ENCODE measurements around the gene SLC38A5. TPM values are rescaled to one million over a fixed set of nuclear protein-coding genes. Genes with fewer than 3 reads are reported as not detected.
"Not testable (repeated sequence)": the region's sequence is repeated elsewhere in the genome, so short reads cannot be mapped to it uniquely, and the experiment has no call there.

SLC38A5 gene
- total RNA-seq, 1 donor from 2014 or later = 4.6 TPM

DNA sequence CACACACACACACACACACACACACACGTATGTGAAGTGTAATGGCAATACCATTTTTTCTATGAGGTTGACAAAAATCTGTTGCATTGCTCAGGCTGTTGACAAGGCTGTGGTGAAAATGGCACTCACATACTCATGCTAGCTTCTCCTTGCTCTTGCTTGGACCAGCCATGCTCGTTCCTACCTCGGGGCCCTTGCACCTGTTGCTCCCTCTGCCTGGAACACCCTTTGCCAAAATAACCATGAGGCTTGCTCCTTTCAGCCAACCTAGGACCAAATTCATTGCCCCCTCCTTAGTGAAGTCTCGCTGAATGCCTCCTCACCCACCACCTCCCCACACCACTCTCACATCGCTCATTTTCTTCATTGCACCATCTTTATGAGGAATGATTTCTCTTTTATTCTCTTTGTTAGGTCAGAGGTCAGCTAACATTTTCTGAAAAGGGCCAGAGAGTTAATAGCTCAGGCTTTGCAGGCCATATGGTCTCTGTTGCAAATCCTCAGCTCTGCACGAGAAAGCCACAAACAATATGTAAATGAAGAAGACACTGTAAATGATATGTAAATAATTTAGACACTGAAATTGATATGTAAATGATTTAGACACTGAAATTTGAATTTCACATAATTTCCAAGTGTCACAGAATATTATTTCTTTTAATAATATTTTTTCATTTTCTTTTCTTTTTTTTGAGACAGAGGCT is 13.3 kb downstream of the SLC38A5 start:
- H3K4me3 Mint-ChIP-seq = no peak overlapping the region
- H3K9me3 Mint-ChIP-seq = no peaks in the 10 kb centered on the region
- H3K27ac Mint-ChIP-seq = no peak overlapping the region
- no peaks in the 10 kb centered on the region for H3K4me1 Mint-ChIP-seq (ENCODE audit: unreplicated experiment)
- TF ChIP-seq, protein P1, sequence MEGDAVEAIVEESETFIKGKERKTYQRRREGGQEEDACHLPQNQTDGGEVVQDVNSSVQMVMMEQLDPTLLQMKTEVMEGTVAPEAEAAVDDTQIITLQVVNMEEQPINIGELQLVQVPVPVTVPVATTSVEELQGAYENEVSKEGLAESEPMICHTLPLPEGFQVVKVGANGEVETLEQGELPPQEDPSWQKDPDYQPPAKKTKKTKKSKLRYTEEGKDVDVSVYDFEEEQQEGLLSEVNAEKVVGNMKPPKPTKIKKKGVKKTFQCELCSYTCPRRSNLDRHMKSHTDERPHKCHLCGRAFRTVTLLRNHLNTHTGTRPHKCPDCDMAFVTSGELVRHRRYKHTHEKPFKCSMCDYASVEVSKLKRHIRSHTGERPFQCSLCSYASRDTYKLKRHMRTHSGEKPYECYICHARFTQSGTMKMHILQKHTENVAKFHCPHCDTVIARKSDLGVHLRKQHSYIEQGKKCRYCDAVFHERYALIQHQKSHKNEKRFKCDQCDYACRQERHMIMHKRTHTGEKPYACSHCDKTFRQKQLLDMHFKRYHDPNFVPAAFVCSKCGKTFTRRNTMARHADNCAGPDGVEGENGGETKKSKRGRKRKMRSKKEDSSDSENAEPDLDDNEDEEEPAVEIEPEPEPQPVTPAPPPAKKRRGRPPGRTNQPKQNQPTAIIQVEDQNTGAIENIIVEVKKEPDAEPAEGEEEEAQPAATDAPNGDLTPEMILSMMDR (conservative IDR thresholded peaks at IDR 0.05) = no peak
- H3K36me3 Mint-ChIP-seq = no peaks in the 10 kb centered on the region
- no peak for DNase-seq (ENCODE audit: extremely low spot score, unreplicated experiment)
- no peaks in the 10 kb centered on the region for H3K27me3 Mint-ChIP-seq

DNA sequence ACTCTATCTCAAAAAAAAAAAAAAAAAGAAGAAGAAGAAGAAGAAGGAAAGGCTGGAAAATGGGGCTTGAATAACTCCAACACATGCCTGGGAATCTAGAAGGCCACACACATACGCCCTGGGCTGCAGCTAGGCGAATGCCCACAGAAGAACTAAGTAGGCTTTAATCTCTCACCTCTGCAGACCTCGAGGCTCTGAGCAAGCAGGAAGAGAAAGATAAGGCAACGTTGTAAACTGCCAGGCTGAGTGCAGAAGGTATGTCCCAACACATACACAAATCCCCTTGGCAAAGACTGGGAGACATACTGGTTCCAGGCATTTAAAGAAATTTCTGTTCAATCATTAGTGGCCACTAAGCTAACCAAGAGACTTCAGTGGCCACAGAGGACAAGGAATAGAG is 18.4 kb downstream of the SLC38A5 start:
- TF ChIP-seq, protein P1 (conservative IDR thresholded peaks at IDR 0.05) = no peak
- Mint-ChIP-seq H3K9me3 (no peaks in the 10 kb centered on the region), H3K27me3 (no peaks in the 10 kb centered on the region), H3K4me1 (ENCODE audit: unreplicated experiment) (no peaks in the 10 kb centered on the region), H3K27ac (no peak overlapping the region), H3K4me3 (no peak overlapping the region), H3K36me3 (no peaks in the 10 kb centered on the region)
- no peak for DNase-seq (ENCODE audit: extremely low spot score, unreplicated experiment)

DNA sequence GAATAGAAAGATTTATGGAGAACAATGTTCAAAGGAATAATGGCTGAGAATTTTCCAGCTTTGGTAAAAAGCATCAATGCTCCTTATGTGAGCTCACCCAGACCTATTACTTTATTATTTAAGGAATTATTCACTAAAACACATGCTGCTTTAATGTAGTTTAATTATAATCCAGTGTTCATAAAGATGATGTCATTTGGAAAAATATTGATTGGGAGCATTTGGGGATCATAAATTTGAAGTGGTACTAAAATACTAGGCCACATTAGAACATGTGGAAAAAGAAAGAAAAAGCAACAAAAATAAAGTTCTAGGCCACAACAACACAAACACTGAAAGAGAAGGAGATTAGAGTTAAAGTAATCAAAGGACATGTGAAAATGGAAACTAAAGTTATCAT is 20.0 kb downstream of the SLC38A5 start:
- no peak overlapping the region for H3K4me3 Mint-ChIP-seq
- H3K27ac Mint-ChIP-seq = no peak overlapping the region
- TF ChIP-seq, protein P1 (conservative IDR thresholded peaks at IDR 0.05) = no peak
- no peaks in the 10 kb centered on the region for H3K36me3 Mint-ChIP-seq
- no peaks in the 10 kb centered on the region for H3K9me3 Mint-ChIP-seq
- no peak for DNase-seq (ENCODE audit: extremely low spot score, unreplicated experiment)
- no peaks in the 10 kb centered on the region for H3K27me3 Mint-ChIP-seq
- no peaks in the 10 kb centered on the region for H3K4me1 Mint-ChIP-seq (ENCODE audit: unreplicated experiment)

DNA sequence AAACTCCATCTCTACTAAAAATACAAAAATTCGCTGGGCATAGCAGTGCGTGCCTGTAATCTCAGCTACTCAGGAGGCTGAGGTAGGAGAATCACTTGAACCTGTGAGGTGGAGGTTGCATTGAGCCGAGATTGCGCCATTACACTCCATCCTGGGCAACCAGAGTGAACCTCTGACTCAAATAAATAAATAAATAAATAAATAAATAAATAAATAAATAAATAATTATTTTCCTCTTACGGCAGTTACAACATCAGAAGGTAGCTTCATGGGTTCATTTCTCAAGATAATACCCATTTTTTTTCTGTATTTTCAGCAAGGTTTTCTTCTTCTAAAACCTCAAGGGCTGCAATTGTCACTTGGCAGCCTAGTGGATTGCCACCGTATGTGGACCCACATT is 22.9 kb downstream of the SLC38A5 start:
- H3K27me3 Mint-ChIP-seq; H3K27ac Mint-ChIP-seq; H3K9me3 Mint-ChIP-seq; H3K4me1 Mint-ChIP-seq (ENCODE audit: unreplicated experiment); DNase-seq (ENCODE audit: extremely low spot score, unreplicated experiment); H3K36me3 Mint-ChIP-seq; H3K4me3 Mint-ChIP-seq: not testable (repeated sequence)

DNA sequence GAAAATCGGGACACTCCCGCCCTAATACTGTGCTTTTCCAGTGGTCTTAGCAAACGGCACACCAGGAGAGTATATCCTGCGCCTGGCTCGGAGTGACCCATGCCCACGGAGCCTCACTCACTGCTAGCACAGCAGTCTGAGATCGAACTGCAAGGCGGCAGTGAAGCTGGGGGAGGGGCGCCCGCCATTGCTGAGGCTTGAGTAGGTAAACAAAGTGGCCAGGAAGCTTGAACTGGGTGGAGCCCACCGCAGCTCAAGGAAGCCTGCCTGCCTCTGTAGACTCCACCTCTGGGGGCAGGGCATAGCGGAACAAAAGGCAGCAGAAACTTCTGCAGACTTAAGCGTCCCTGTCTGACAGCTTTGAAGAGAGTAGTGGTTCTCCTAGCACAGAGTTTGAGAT is 36.3 kb downstream of the SLC38A5 start:
- H3K27me3 Mint-ChIP-seq; H3K4me1 Mint-ChIP-seq (ENCODE audit: unreplicated experiment); H3K9me3 Mint-ChIP-seq; H3K36me3 Mint-ChIP-seq; H3K27ac Mint-ChIP-seq; H3K4me3 Mint-ChIP-seq; DNase-seq (ENCODE audit: extremely low spot score, unreplicated experiment): not testable (repeated sequence)

DNA sequence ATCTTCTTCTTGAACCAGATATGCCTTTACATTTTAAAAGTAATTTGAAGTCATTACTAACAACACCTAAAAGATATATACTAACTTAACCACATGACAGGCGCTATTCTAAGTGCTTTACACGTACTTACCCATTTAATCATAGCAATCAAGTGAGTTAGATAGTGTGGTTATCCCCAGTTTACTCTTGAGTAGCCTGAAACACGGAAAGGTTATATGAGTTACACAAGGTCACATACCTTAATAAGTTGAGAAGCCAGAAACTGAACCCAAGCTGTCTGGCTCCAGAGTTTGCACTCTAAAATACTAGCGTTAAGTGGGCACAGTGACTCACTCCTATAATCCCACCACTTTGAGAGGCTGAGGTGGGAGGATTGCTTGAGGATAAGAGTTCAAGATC is 39.9 kb downstream of the SLC38A5 start:
- H3K9me3 Mint-ChIP-seq; H3K36me3 Mint-ChIP-seq; H3K4me3 Mint-ChIP-seq; H3K27ac Mint-ChIP-seq; DNase-seq (ENCODE audit: extremely low spot score, unreplicated experiment); H3K27me3 Mint-ChIP-seq; H3K4me1 Mint-ChIP-seq (ENCODE audit: unreplicated experiment): not testable (repeated sequence)

DNA sequence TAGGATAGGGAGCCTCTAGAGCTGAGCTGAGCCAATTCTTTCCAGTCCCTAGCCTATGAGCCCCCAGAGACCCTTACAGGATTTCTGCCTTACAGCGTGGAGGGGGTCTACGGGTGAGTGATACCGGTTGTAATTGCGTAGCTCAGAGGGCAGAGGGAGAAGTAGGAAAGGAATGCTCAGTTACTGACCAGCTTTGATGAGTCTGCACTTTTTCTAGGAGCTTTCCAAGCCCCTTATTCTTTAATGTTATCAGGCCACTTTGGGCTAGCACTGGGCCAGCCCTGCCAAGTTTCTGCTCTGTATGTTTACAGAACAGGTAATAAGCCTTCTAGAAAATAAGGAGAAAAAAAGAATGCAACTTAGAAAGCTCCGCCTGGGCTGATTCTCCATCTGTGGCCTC is 40.5 kb downstream of the SLC38A5 start:
- H3K27ac Mint-ChIP-seq; DNase-seq (ENCODE audit: extremely low spot score, unreplicated experiment); H3K4me1 Mint-ChIP-seq (ENCODE audit: unreplicated experiment); H3K4me3 Mint-ChIP-seq; H3K36me3 Mint-ChIP-seq; H3K27me3 Mint-ChIP-seq; H3K9me3 Mint-ChIP-seq: not testable (repeated sequence)

DNA sequence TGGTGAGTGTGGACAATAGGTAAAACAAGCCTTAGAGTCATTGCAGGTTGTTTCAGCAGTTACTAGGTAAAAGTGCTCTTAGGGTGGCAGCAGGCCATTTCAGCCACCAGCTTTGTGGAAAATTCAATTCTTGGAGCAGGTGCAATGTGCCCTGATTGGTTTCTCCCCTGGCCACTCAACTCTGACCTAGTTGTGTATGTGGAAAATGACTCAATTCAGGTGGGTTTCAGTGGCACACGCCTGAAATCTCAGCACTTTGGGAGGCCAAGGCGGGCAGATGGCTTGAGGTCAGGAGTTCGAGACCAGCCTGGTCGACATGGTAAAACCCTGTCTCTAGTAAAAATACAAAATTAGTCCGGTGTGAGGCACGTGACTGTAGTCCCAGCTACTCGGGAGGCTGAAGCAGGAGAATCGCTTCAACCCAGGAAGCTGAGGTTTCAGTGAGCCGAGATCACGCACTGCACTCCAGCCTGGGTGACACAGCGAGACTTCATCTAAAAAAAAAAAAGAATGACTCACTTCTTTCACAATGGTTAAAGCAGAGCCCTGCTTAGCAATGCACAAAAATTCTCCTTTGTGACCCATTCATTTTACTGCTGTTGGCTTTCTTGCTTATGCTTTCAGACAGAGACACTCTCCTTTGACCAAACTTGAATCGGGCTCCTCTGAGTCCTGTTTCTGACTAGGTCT is 42.9 kb downstream of the SLC38A5 start:
- not testable (repeated sequence) for H3K4me1 Mint-ChIP-seq (ENCODE audit: unreplicated experiment); H3K9me3 Mint-ChIP-seq; H3K27me3 Mint-ChIP-seq; DNase-seq (ENCODE audit: extremely low spot score, unreplicated experiment); H3K36me3 Mint-ChIP-seq; H3K4me3 Mint-ChIP-seq; H3K27ac Mint-ChIP-seq

DNA sequence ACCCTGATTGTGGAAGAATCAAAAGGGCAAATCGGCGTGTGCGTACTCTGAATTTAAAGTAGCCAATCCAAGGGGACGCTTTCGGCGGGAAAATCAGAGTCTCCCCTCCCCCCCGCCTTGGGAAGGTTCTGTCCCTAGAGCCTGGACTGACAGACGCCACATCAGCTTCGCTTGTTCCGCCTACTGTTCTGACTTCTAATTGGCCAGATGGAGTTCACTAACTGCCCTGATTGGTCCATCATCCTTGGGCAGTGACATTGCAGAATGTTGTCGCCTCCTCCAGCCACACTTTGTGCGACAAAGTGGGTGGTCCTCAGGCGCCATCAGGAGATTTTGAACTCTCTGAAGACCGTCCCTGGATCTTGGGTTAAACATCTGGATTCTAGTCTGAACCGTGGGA is 58.2 kb downstream of the SLC38A5 start, which contains the start of gene SSX4B:
Gene SSX4B (minus strand): TSS at position 101 of the 400 bp plus-strand sequence. CDS start 588 bp downstream, outside the sequence.
- not testable (repeated sequence) for H3K27me3 Mint-ChIP-seq, H3K27ac Mint-ChIP-seq

More for the DNA sequence above, 58.2 kb downstream of the SLC38A5 start, which contains the start of gene SSX4B:
- not testable (repeated sequence) for DNase-seq (ENCODE audit: extremely low spot score, unreplicated experiment); H3K36me3 Mint-ChIP-seq; H3K4me3 Mint-ChIP-seq; H3K9me3 Mint-ChIP-seq; H3K4me1 Mint-ChIP-seq (ENCODE audit: unreplicated experiment)
